HG03521 (cell line): ENCODE results near the gene CARD10.
"Not testable (repeated sequence)": the region's sequence is repeated elsewhere in the genome, so short reads cannot be mapped to it uniquely, and the experiment has no call there.

ENCODE experiments used
- ATAC-seq: cut with Tn5 transposase; IDR thresholded peaks from one replicate; pipeline ENCODE4 v1.9.1; 2021; ENCODE audit warnings: mild to moderate bottlenecking, moderate library complexity; ENCODE audit not compliant: unreplicated experiment

The CARD10 gene

DNA sequence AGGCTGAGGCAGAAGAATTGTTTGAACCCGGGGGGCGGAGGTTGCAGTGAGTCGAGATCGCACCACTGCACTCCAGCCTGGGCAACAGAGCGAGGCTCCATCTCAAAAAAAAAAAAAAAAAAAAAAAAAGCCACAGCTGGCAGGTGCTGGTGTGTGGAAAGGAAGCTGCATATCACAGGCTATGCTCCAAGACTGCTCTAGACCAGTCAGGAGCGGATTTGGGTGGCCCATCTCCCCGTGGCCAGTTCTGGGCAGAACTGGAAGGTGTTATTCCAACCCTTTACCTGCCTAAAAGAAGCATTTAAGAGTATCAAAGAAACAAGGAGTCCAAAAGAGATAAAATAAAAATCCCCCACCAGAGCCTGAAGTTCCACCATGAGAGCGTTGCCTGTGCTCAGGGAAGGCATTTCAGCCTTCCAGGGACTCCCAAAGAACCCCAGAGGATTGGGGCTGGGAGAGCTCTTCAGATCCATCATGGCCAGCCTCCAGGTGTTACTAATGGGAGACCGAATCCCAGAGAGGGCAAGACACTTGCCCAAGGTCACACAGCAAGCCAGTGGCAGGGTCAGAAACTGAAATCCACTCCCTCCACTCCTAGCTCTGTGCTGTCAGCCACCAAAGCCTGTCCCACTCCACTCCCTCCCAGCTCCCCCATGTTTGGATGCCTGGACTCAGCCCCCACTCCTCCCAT is 47.3 kb downstream of the CARD10 start:
- ATAC-seq: no peak

DNA sequence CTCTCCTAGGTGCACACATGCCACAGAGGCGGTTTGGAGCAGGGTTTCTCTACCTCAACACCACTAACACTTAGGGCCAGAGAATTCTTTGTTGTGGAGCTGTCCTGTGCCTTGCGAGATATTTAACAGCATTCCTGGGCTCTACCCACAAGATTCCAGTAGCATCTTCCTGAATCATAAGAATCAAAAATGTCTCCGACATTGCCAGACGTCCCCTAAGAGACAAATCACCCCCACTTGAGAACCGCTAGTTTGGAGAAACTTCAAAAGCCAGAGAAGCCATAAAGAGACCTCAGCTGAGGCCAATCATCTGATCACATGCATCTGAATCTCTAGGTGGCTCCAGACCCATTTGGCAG is 49.1 kb downstream of the CARD10 start:
- ATAC-seq: no peak

DNA sequence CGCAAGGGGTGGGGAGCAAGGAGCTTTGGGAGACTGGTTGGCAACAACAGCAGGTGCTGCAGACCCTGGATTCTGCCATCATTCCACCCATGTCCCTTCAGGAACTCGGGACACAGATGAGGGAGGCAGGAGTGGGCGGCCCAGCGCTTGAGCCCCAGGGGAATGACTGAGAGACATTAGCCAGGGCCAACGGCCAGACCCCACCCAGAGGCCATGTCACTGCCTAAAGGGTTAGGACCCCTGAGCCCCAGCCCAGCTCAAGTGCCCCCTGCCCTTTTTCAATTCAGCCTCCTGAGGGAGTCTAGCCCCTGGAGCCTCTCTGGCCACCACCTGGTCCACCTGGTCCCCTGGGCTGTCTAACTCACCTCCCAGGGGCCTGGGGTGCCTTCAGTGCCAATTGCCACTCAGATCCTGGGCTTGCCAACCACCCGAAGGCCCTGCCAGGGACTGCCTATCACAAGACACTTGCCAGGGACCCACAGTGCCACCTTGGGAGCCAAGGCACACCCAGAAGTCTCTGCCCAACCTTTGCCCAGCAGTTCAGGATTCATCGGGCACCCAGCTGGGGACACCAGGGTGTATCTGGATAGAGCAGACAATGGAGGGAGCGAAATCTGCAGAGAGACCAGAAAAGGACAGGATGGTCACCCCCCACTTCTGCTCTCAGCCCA is 49.7 kb downstream of the CARD10 start:
- ATAC-seq: no peak

DNA sequence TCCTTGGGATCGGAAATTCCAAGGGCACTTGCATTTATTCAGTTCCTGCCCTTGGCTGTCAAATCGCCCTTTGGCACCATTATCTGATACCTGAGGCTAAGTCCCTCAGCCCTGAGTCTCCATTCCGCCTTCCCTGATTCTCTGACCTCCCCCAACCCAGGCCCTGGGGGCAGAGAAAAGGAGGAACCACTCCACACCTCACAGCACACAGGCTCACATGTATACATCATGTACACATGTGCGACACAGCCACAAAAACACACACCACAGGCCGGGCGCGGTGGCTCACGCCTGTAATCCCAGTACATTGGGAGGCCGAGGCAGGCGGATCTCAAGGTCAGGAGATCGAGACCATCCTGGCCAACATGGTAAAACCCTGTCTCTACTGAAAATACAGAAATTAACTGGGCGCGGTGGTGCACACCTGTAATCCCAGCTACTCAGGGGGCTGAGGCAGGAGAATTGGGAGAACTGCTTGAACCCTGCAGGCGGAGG is 51.0 kb downstream of the CARD10 start:
- not testable (repeated sequence) for ATAC-seq

DNA sequence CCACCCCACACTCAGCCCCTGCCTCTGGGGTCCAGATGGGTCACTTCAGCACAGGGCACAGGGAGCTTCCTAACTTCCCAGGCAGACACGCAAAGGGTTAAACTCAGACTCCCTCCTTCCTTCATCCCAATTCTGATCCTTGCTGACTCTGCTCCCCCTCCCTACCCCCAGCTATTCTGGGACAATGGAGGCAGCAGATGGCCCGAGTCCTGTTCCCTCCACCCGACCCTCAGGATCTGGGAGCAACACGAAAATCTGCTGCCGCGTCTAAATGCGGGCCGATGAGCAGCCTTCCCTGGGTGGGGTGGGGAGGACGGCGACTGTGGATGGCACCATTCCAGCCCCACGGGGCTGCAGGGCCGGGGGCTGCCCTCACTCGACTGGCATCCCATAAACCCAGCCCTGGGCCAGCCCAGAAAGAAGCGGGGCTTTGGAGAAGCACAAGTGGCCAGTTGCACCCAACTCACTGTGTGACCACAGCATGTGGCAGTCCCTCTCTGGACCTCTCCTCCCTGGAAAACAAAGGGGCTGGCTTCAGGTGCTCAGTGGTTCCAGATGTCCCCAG is 51.7 kb downstream of the CARD10 start:
- no peak for ATAC-seq

DNA sequence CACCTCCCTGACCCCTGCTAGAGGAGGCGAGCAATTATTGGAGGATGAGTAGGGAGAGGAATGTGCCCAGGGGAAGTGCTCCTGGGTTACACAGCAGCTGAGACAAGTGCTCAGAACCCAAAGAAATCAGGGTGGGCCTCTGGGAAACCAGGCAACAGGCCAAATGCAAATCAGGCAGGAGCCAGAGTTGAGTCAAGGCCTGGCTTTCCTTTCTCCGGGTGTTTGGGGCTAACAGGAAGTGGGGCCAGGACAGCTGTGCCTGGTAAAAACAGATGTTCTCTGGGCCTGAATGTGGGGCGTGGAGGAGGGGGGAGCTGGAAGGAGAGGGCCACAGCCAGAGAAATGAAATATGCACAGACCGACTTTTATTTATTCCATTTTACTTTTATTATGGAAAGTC is 55.0 kb downstream of the CARD10 start:
- ATAC-seq: no peak

DNA sequence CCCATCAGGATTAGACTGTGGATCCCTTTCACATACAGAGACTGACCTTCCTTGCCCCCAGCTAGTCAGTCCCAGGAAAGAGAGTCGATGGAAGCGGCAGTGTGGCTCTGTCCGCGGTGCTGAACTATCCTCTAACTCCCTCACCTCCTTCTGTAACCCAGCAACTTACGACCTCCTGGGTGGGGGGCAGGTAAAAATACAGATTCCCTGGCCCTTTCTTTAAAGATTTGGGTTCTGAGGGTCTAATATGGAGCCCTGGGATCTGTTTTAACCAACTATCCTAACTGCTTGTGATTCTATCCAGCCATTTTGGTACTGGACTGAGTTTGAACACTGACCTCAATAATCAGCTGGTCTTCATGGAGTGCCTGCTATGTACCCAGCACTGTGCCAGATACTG is 56.2 kb downstream of the CARD10 start:
- no peak for ATAC-seq

DNA sequence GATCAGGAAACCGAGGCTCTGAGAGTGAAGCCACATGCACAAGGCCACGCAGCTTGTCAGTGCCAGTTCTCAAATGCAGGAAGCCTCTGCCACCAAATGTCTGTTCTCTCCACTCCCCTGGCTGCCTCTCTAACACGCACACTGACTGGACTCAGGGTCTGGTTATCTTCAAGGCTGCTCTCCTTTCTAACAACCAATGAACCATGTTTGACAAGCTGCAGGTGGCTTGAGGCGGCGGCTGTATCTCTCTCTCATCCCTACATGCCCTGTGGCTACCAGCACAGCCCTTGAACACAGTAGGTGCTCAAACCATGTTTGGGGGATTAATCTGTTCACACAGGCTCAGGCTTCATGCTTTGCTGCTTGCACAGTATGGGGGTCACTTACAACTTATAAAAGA is 56.8 kb downstream of the CARD10 start:
- no peak for ATAC-seq

DNA sequence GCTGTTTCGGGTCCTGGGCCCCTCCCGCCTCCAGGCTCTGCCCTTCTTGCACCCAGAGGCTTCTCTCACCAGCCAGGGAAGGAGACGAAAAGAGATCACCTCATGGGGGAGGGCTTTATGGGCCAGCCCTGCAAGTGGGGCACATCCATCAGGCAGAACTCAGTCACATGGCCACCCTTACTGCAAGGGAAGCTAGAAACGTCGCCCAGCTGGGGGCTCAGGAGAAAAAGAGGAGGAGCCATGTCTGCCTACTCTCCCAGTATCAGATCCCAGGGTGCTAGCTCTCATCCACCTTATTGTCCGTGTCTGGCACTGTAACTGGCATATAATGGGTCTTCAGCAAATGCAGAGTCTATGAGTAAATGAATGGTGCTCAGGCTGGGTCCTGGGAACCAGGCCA is 57.3 kb downstream of the CARD10 start:
- ATAC-seq: no peak

DNA sequence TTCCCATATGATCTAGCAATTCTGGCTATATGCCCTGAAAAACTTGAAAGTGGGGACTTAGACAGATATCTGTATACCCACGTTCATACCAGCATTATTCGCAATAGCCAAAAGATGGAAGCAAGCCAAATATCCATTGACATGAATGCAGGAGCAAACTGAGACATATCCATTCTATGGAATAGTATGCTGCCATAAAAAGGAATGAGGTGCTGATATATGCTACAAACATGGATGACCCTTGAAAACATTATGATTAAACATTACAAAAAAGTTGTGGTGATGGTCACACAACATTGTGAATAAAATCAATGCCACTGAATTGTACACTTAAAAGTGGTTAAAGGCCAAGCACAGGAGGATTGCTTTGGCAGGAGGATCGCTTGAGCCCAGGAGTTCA is 58.5 kb downstream of the CARD10 start:
- ATAC-seq: no peak

DNA sequence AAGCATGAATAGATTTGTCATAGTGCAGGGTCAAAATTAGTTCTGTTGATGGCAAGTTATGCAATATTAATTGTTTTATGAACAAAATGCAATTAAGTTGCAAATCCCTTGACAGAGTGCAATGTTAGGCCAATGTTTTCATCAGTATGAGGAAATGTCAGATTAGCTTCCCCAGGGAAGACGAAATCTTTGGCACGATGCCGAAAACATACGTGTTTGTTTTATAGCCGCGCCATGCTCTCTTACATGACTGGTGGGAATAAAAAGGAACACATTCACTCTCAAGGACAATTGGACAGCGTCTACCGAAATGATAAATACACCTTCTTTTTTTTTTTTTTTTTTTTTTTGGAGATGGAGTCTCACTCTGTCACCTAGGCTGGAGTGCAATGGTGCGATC is 60.0 kb downstream of the CARD10 start:
- ATAC-seq: no peak

DNA sequence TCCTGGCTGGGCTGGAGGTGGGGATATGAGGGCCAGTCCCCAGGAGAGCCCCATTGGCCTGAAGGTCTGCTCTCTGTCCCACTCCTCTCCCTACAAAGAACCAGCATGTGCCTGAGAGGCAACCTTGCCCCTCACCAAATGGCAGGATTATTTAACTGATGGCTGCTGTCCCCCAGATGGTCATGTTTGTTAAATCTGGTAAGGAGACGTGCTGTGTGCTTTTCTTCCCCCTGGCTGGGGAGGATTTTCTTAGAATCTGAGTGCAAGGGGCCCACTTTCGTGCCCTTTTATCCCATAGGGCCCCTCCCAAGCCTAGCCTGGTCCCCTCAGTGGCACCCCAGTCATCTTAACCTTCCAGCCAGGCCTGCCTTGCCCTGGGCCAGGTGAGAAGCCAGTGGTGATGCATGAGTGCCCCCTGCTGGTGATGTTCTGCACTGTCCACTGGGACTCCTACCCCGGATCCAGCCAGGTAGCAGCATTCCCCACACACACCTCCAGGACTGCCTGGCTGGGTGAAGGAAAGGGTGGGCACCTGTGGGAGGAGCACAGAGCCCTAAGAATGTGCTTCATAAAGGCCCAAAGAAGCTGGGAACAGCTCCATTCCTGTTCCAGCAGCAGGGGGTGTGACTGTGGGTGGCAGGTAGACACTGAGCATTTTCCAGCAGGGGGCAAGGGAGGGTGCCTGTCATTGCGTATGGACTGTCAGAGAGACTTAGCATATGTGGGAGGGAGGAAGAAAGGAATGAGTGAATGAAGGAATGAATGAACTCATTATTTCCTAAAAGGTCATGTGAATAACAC is 61.9 kb downstream of the CARD10 start:
- ATAC-seq: no peak

DNA sequence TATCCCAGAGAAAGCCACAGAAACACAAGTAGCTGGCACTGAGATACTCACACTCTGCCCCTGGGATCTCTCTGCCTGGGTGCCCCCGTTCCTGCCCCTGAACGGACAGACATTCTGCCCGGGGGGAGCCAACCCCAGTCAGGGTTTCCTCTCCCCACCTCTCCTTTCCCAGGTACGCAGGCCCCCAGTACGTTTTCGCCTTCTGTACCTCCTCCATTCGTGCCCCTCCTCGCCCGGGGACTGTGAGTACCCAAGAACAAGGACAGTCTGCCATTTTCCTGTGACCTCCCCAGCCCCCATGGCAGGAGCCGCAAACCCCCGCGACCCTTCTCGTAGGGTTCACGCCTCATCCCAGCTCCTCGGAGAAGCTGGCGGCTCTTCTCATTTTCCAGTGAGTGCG is 62.9 kb downstream of the CARD10 start:
- no peak for ATAC-seq

DNA sequence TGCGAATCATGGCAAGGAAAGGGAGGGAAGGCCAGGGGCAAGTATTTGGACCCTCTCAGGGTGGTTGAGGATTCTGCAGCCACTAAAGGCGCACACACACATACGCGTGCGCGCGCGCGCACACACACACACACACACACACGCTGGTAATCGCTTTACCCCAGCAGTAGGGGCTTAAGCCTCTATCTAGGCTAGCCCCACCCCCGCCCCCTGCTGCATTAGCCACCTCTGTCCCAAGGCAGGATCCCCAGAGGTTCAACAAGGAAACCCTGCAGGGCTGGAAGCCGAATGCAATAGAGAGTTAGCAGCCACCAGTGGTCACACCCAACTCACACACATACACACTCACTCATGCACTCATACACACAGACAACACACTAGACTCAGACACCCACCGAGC is 63.3 kb downstream of the CARD10 start:
- ATAC-seq: no peak

DNA sequence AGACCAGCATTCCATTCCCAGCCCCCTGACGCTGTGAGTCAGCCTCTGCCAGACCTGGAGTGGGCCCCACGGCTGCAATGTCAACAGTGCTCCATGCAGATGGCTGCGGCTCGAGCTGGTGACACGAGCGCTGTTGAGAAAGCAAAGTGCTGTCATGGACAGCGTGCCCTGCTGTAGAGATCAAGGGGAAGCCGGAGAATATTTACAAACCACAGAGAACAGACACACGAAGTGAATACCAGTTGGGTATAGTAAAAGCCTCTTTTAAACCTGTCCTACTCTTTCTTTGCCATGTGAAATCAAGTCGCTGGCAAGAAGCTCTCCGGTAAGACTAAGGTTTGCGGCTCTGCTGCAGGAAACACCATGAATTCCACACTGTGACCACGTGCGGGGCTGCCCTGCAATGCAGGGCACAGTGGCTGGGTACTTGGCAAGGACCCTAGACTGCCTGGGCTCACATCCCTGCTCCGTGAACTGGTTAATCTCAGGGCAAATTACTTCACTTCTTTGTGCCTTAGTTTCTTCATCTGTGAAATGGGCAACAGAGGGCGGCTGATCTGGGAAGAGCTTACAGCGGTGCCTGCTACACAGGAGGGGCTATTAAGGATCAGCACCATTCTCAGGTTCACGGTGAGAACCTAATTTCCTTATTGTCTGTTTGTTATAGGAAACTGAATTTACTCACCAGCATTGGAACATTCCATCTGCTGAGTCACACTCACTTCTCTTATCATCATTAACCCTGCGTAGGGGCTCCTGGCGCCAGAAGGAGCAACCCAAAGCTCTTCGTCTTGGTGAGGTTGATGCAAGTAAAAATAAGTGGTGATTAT is 64.1 kb downstream of the CARD10 start:
- ATAC-seq: no peak

DNA sequence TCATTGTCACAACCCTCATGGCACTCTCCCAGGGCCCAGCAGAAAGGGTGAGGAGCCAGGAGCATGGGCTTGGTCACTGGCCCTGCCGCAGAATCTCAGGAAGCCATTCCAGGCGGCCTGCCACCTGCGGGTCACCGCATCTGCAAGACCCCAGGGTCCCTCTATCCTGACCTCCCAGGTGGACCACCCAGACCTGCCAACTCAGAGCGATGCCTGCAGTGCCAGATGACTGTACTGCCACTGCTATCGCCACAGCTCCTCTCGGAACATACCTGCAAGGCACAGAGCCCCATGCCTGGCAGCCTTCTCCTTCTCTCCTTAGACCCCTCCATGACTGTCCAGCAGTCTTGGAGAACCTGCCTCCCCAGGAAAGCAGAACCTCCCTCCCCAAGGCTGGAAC is 65.5 kb downstream of the CARD10 start:
- no peak for ATAC-seq

DNA sequence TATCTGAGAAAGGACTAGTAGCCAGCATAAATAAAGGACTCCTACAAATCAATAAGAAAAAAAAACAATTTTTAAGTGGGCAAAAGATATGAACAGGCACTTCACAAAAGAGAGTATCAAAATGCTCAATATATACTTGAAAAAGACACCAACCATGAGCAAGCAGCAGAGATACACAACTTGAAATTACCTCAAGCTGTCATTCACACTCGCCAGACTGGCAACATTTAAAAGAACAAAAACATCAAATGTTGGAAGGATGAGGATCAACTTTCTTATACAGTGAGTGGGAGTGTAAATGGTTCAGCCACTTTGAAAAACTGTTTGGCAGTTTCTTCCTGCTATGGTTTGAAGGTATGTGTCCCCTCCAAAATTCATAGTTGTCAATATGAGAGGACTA is 68.0 kb downstream of the CARD10 start:
- no peak for ATAC-seq

DNA sequence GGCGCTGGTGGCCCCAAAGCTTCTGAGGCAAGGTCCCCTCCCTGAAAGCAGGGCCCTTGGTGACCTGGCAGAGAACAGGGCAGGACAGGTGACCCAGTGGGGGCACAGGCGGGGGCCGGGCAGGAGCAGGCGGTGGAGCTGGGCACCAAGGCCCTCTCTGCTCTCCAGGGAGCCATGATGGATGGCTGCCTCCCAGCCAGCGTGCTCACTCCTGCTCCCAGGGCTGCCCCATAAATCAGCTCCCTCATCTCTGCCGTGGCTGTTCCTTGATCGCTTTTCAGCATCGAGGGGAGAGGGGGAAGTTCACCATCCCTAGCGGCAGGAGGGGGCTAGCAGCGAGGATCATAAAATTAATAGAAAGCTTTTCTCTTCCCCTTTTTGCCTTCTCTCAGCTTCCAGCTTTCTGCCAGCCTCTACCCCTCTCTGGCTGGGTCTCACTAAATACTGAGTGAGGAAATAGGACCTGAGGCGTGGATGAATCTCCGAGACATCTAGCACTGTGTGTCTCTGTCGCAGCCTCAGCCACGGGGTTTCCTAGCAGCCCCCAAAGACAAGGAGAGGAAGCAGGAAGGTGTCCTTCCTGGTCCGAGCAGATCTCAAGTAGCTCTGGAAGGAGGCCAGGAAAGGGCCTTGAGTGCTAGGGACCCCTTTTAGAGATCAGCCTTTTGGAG is 69.7 kb downstream of the CARD10 start:
- no peak for ATAC-seq

DNA sequence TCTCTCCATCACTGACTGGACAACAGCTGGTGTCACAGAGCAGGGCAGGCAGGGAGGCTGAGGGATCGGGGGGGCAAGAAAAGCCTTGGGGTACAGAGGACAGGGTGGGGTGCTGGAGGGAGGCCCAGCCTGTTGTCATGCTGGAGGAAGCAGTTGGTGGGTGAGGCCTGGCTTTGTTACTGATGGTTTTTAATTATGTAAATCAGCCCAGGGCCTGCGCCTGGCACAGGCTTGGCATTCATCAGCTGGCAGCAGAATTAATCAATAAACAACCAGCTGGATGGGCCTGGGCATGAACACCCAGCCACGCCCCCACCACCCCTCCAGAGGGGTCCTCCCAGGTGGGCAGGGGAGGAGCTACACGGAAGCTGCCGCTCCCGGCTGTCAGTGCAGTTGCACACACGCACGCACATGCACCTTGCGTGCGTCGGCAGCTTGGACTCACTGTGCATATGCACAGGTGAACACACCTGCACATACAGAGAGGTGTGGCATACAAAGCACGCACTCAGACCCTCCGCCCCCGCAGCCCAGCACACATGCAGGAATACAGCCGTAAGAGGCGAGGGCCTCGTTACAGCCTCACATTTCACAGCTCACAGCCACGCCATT is 70.6 kb downstream of the CARD10 start:
- ATAC-seq: no peak

DNA sequence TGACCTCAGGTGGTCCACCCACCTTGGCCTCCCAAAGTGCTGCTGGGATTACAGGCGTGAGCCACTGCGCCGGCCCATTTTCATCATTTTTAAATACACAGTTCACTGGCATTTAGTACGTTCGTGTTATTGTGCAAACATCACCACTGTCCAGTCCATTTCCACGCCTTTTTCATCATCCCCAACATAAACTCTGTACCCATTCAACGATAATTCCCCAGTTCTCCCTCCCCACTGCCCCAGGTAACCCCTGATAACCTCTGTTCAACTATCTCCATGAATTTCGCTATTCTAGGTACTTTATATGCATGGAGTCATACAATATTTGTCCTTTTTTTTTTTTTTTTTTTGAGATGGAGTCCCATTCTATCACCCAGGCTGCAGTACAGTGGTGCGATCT is 73.7 kb downstream of the CARD10 start:
- ATAC-seq: no peak
